Endometrial microvascular endothelial cells (primary cell): ENCODE data around the gene FABP3. TPM values are rescaled to one million over a fixed set of nuclear protein-coding genes. Genes with fewer than 3 reads are reported as not detected.

Source experiments
- in situ Hi-C: cut with HindIII; loops from 2 replicates; pipeline ENCODE4 v1.10.0; 2017; ENCODE audit warnings: low sequenced_read_pairs, low pct_unique_long_range_greater_than_20kb; ENCODE audit errors: inconsistent ontology term
- total RNA-seq: library from RNA; depleted of rRNA; stranded (reverse); fragments of >200 nt; gene quantifications from one replicate; pipeline ENCODE4 v1.2.3, GENCODE V29; 2015; ENCODE audit errors: inconsistent ontology term

Gene FABP3
- total RNA-seq, 1 donor from 2014 or later = not detected

GRCh38 chr1:31376375-31377134, 3.7 kb upstream of the FABP3 start:
- in situ Hi-C loops = no loop called here

GRCh38 chr1:31374511-31375196, 1.8 kb upstream of the FABP3 start:
- in situ Hi-C loops = no loop called here

GRCh38 chr1:31373897-31374486, 1.1 kb upstream of the FABP3 start:
- in situ Hi-C loops = no loop called here

- in situ Hi-C loops = no loop called here
Measured at GRCh38 chr1:31372751-31373055, 173 bp downstream of the FABP3 start.

- in situ Hi-C loops = no loop called here
Measured at GRCh38 chr1:31372051-31372450, 825 bp downstream of the FABP3 start.

- in situ Hi-C loops = no loop called here
Measured at GRCh38 chr1:31371121-31371959, 1.5 kb downstream of the FABP3 start.

GRCh38 chr1:31370565-31370964, 2.3 kb downstream of the FABP3 start:
- in situ Hi-C loops = no loop called here

GRCh38 chr1:31370021-31370420, 2.9 kb downstream of the FABP3 start:
- in situ Hi-C loops = no loop called here

- in situ Hi-C loops = no loop called here
Measured at GRCh38 chr1:31368611-31369107, 4.2 kb downstream of the FABP3 start.

- in situ Hi-C loops = no loop called here
Measured at GRCh38 chr1:31366796-31367195, 6.1 kb downstream of the FABP3 start.

- in situ Hi-C loops = no loop called here
Measured at GRCh38 chr1:31364561-31365250, 8.2 kb downstream of the FABP3 start.

GRCh38 chr1:31362032-31362431, 10.8 kb downstream of the FABP3 start:
- in situ Hi-C loops = no loop called here

- in situ Hi-C loops = no loop called here
Measured at GRCh38 chr1:31361607-31362006, 11.3 kb downstream of the FABP3 start.

- in situ Hi-C loops = no loop called here
Measured at GRCh38 chr1:31356427-31356826, 16.4 kb downstream of the FABP3 start.

GRCh38 chr1:31354283-31354682, 18.6 kb downstream of the FABP3 start:
- in situ Hi-C loops = no loop called here

- in situ Hi-C loops = no loop called here
Measured at GRCh38 chr1:31348449-31348848, 24.4 kb downstream of the FABP3 start.

- in situ Hi-C loops = no loop called here
Measured at GRCh38 chr1:31346785-31347184, 26.1 kb downstream of the FABP3 start.

- in situ Hi-C loops = no loop called here
Measured at GRCh38 chr1:31345635-31346034, 27.2 kb downstream of the FABP3 start.

- in situ Hi-C loops = no loop called here
Measured at GRCh38 chr1:31344503-31344902, 28.4 kb downstream of the FABP3 start.
